CD4-positive, alpha-beta memory T cell (primary cell): ENCODE data around the gene TMC3. TPM values are rescaled to one million over a fixed set of nuclear protein-coding genes. Genes with fewer than 3 reads are reported as not detected.
A peak's percentile ranks its signal among the peaks of the same experiment; 100 is the strongest.

Source experiments
- CTCF ChIA-PET: fragments of 350-600 bp; sonication (Branson Sonifier 250); formaldehyde crosslinking; loops from one replicate; lab custom pipeline; 2021; ENCODE audit warnings: inconsistent platforms; ENCODE audit not compliant: partially characterized antibody; lab: Charles Lee
- POLR2A ChIA-PET: fragments of 350-600 bp; sonication (Branson Sonifier 250); formaldehyde crosslinking; loops from one replicate; lab custom pipeline; 2021; ENCODE audit not compliant: partially characterized antibody; lab: Charles Lee
- DNase-seq, 5 donors: peaks; one replicate each; pipeline versions ENCODE4 v3.0.0 to v3.0.0-alpha.2; 2020 to 2022; ENCODE audit warnings: mixed read lengths in 1 of 5
- H3K27ac ChIP-seq: one replicate; pipeline ENCODE4 v1.7.0; 2013; ENCODE audit warnings: low read depth, low read length
- H3K27me3 ChIP-seq: 2 replicates; pipeline ENCODE4 v1.7.0; 2013; ENCODE audit warnings: mild to moderate bottlenecking, low read length, moderate library complexity; ENCODE audit not compliant: insufficient read depth
- H3K36me3 ChIP-seq: 2 replicates; pipeline ENCODE4 v1.7.0; 2013; ENCODE audit warnings: mild to moderate bottlenecking, low read length, moderate library complexity; ENCODE audit not compliant: insufficient read depth
- H3K4me1 ChIP-seq: 2 replicates; pipeline ENCODE4 v1.7.0; 2013; ENCODE audit warnings: mild to moderate bottlenecking, low read length, moderate library complexity; ENCODE audit not compliant: insufficient read depth
- H3K4me3 ChIP-seq, 2 donors: one replicate each; pipeline ENCODE4 v1.7.0; 2013; ENCODE audit warnings: low read length in 2 of 2, mild to moderate bottlenecking in 1 of 2
- H3K9me3 ChIP-seq, 2 donors: one replicate each; pipeline ENCODE4 v1.7.0; 2013; ENCODE audit warnings: low read length in 2 of 2, control low read depth in 1 of 2; ENCODE audit not compliant: control insufficient read depth in 1 of 2
- H3K27ac Mint-ChIP-seq, 7 donors: one replicate each; pipeline ENCODE4 v1.8.0; 2020 to 2021; ENCODE audit warnings: mixed read lengths in 7 of 7, mild to moderate bottlenecking in 6 of 7, inconsistent platforms in 3 of 7, moderate library complexity in 3 of 7
- H3K27me3 Mint-ChIP-seq, 2 donors: one replicate each; pipeline ENCODE4 v1.8.0; 2020 to 2021; ENCODE audit warnings: mixed read lengths in 2 of 2
- H3K36me3 Mint-ChIP-seq, 2 donors: one replicate each; pipeline ENCODE4 v1.8.0; 2020 to 2021; ENCODE audit warnings: mixed read lengths in 2 of 2, inconsistent platforms in 1 of 2, mild to moderate bottlenecking in 1 of 2
- H3K4me1 Mint-ChIP-seq, 4 donors: one replicate each; pipeline ENCODE4 v1.8.0; 2020 to 2021; ENCODE audit warnings: mixed read lengths in 4 of 4, mild to moderate bottlenecking in 1 of 4
- H3K4me3 Mint-ChIP-seq, 8 donors: one replicate each; pipeline ENCODE4 v1.8.0; 2020 to 2021; ENCODE audit warnings: mixed read lengths in 8 of 8, mild to moderate bottlenecking in 7 of 8, moderate library complexity in 6 of 8, inconsistent platforms in 3 of 8
- H3K9me3 Mint-ChIP-seq, 8 donors: one replicate each; pipeline ENCODE4 v1.8.0; 2020 to 2021; ENCODE audit warnings: mixed read lengths in 8 of 8, mild to moderate bottlenecking in 5 of 8, inconsistent platforms in 3 of 8, moderate library complexity in 1 of 8
- intact Hi-C: fragments of 100-400 bp; cut with micrococcal nuclease; formaldehyde crosslinking; loops from one replicate; pipeline ENCODE4 v1.15.1; 2023
- polyA plus RNA-seq, 2 donors: library from polyadenylated mRNA; unstranded; fragments of 300-500 nt; fragmentation: Illumina TruSeq; gene quantifications; one replicate each; pipeline ENCODE4 v1.2.3, GENCODE V29; 2021
- total RNA-seq, 2 experiments: library from RNA; stranded (reverse); gene quantifications; one replicate each; pipeline ENCODE4 v1.2.3, GENCODE V29; 2021

Gene TMC3
- total and polyA plus RNA-seq, 4 experiments from 2014 or later = 0.05 TPM; not detected in 3

DNA sequence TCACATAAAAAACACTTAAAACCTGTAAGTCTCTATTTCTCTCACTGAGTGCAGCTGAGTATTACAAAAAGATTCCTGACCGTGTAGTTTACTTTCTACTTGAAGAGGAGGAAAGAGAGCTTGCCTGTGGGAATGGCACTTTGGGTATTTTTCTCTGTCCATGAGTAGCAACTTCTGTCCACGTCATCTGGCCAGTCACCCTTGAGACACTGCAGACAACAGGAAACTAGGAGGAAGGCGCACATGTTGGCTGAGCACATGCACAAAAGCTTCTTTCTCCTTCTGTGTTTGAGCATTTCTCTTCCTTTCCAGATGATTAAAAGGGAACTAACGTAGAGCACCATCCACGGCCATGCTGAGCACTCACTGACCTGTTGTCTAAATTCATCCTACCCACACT lies 69.8 kb downstream of the TMC3 start:
- ChIA-PET CTCF (interaction anchor here (0.9 to 10.5 kb wide), 6 partner anchors 9 to 38 kb away, joined by 4 to 107 read pairs (median 4); no protein-coding TSS in a partner anchor), POLR2A (interaction anchor here (1.6 to 20.5 kb wide), 8 partner anchors 6 to 303 kb away, joined by 5 to 702 read pairs (median 35); partner anchors contain the start of genes STARD5 and TLNRD1)
- Histone ChIP-seq H3K27ac (peak overlapping the region; percentile 49), H3K36me3 (peaks cover 95% of the 10 kb centered on the region), H3K9me3 (no peaks in the 10 kb centered on the region), H3K4me3 (peak overlapping the region in 1 of 2 donors; percentile 1), H3K4me1 (peaks cover 74% of the 10 kb centered on the region), H3K27me3 (no peaks in the 10 kb centered on the region)
- Mint-ChIP-seq H3K4me3 (peak overlapping the region; percentile 83 to 100 (median 99)), H3K27me3 (no peaks in the 10 kb centered on the region), H3K27ac (peak overlapping the region; percentile 88 to 97 (median 95)), H3K9me3 (no peaks in the 10 kb centered on the region), H3K36me3 (peaks cover 97 to 98% of the 10 kb centered on the region in 2 donors), H3K4me1 (peaks cover 48 to 90% (median 65%) of the 10 kb centered on the region in 4 donors)
- peak in 1 of 5 donors; percentile 43 for DNase-seq
- intact Hi-C loops = loop anchor here (1.0 to 2.0 kb wide), 2 partner anchors 8 to 29 kb away; no protein-coding TSS in a partner anchor

DNA sequence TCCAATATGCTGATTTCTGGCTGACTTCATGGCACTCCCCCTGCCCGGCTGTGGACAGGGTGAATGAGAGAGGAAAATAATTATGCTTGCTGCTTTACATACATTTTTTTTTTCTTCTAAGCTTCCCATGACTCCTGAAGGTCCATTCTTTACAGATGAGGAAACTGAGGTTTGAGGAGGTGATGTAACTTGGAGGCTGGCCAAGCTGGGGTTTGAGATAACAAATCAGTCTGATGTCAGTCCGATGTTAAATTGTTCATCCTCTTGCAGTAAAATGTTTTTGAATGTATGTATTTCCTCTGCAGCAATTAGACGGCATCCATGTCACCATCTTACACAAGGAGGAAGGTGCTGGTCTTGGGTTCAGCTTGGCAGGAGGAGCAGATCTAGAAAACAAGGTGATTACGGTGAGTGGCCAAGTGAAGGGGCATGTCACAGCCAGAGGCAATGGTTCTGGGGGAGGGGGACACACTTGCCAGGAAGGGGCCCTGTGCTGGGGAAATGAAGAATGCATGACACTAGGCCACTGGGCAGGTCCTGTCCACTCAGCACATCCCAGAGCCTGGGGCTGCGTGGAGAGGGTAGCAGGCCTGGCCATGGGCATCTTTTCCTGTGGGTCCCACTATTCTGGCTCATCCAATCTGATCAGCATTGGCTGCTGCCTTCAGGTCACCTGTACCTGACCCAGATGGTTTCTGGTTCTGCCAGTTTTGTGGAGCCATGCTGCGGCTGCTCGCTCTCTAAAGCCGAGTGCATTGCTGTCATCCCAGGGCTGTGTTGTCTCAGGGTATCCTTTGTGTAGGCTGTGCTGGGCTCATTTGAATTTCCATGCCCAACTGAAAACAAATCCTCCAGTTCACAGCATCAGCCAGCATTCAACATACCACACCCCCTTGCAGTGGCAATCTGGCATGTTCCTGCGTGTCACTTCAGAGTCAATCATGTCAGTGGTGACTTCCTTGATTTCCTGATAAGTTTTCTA lies 70.5 kb downstream of the TMC3 start:
- peaks cover 97 to 98% of the 10 kb centered on the region in 2 donors for H3K36me3 Mint-ChIP-seq

DNA sequence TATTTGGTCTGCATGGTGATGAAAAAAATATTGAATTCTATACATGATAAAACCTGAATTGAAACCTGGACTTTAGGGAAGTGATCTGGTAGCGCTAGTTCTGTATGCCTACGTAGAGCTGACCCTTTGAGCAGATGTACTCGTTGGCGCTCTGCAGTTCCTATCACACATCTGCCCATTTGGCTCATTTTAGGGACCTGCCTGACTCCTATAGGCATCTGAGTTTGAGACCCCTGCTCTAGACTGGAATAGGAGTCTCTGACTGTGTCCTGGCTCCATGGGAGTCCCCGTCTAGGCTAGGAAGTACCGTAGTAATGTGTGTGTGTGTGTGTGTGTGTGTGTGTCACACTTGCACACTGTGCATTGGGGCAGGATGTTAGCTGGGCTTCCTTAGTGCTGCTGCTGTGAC lies 71.3 kb downstream of the TMC3 start:
- DNase-seq = peak in 1 of 5 donors; percentile 38
- intact Hi-C loops = no loop called here
- Histone ChIP-seq H3K36me3 (peaks cover 87% of the 10 kb centered on the region), H3K27me3 (no peaks in the 10 kb centered on the region), H3K27ac (peak overlapping the region; percentile 49), H3K4me1 (peaks cover 71% of the 10 kb centered on the region), H3K4me3 (peak overlapping the region; percentile 77 to 87), H3K9me3 (no peaks in the 10 kb centered on the region)
- H3K36me3 Mint-ChIP-seq = peaks cover 98% of the 10 kb centered on the region in 2 donors
- H3K4me1 Mint-ChIP-seq = peaks cover 47 to 85% (median 58%) of the 10 kb centered on the region in 4 donors
- ChIA-PET CTCF (interaction anchor here (0.7 to 10.5 kb wide), 8 partner anchors 10 to 36 kb away, joined by 3 to 107 read pairs (median 6); no protein-coding TSS in a partner anchor), POLR2A (interaction anchor here (0.7 to 20.5 kb wide), 12 partner anchors 5 to 311 kb away, joined by 3 to 702 read pairs (median 6); partner anchors contain the start of gene STARD5)
- H3K27ac Mint-ChIP-seq = peak overlapping the region; percentile 88 to 98 (median 96)
- H3K9me3 Mint-ChIP-seq = no peaks in the 10 kb centered on the region
- peak overlapping the region; percentile 98 to 100 (median 100) for H3K4me3 Mint-ChIP-seq
- H3K27me3 Mint-ChIP-seq = no peaks in the 10 kb centered on the region

More for the DNA sequence above, 70.5 kb downstream of the TMC3 start:
- Mint-ChIP-seq H3K27me3 (no peaks in the 10 kb centered on the region), H3K4me3 (peak overlapping the region; percentile 98 to 100 (median 100)), H3K9me3 (no peaks in the 10 kb centered on the region), H3K27ac (peak overlapping the region; percentile 88 to 98 (median 96)), H3K4me1 (peaks cover 47 to 90% (median 61%) of the 10 kb centered on the region in 4 donors)
- Histone ChIP-seq H3K36me3 (peaks cover 89% of the 10 kb centered on the region), H3K4me1 (peaks cover 71% of the 10 kb centered on the region), H3K9me3 (no peaks in the 10 kb centered on the region), H3K27me3 (no peaks in the 10 kb centered on the region), H3K27ac (peak overlapping the region; percentile 49), H3K4me3 (peak overlapping the region; percentile 77 to 87)
- intact Hi-C loops = loop anchor here (1.0 to 2.0 kb wide), 2 partner anchors 7 to 29 kb away; no protein-coding TSS in a partner anchor
- CTCF ChIA-PET = interaction anchor here (0.7 to 10.5 kb wide), 8 partner anchors 9 to 37 kb away, joined by 3 to 107 read pairs (median 4); no protein-coding TSS in a partner anchor
- DNase-seq = peak in 4 of 5 donors; percentile 50 to 69 (median 54)
- POLR2A ChIA-PET = interaction anchor here (0.7 to 20.5 kb wide), 12 partner anchors 6 to 302 kb away, joined by 3 to 702 read pairs (median 12); partner anchors contain the start of genes STARD5 and TLNRD1

GRCh38 chr15:81301815-81302399 lies 72.1 kb downstream of the TMC3 start:
- peak overlapping the region; percentile 49 for H3K27ac ChIP-seq
- H3K27me3 ChIP-seq = no peaks in the 10 kb centered on the region
- peak overlapping the region; percentile 98 to 100 (median 100) for H3K4me3 Mint-ChIP-seq
- H3K27ac Mint-ChIP-seq = peak overlapping the region; percentile 88 to 98 (median 96)
- no peaks in the 10 kb centered on the region for H3K27me3 Mint-ChIP-seq
- peaks cover 46 to 79% (median 53%) of the 10 kb centered on the region in 4 donors for H3K4me1 Mint-ChIP-seq
- POLR2A ChIA-PET = interaction anchor here (1.0 to 20.5 kb wide), 11 partner anchors 5 to 310 kb away, joined by 3 to 702 read pairs (median 7); partner anchors contain the start of genes STARD5 and TLNRD1
- no peaks in the 10 kb centered on the region for H3K9me3 ChIP-seq
- H3K36me3 Mint-ChIP-seq = peaks cover 96% of the 10 kb centered on the region in 2 donors
- intact Hi-C loops = no loop called here
- CTCF ChIA-PET = interaction anchor here (1.0 to 10.5 kb wide), 11 partner anchors 9 to 105 kb away, joined by 3 to 107 read pairs (median 6); partner anchors contain the start of gene STARD5
- no peaks in the 10 kb centered on the region for H3K9me3 Mint-ChIP-seq
- H3K36me3 ChIP-seq = peaks cover 79% of the 10 kb centered on the region
- H3K4me1 ChIP-seq = peaks cover 64% of the 10 kb centered on the region
- peak overlapping the region; percentile 77 to 87 for H3K4me3 ChIP-seq
- DNase-seq = no peak

GRCh38 chr15:81301385-81301784 lies 72.6 kb downstream of the TMC3 start:
- Mint-ChIP-seq H3K9me3 (no peaks in the 10 kb centered on the region), H3K27me3 (no peaks in the 10 kb centered on the region), H3K4me3 (peak overlapping the region; percentile 98 to 100 (median 100)), H3K4me1 (peaks cover 48 to 81% (median 55%) of the 10 kb centered on the region in 4 donors), H3K27ac (peak overlapping the region; percentile 87 to 99 (median 96)), H3K36me3 (peaks cover 93 to 96% of the 10 kb centered on the region in 2 donors)
- intact Hi-C loops = no loop called here
- CTCF ChIA-PET = interaction anchor here (1.0 to 10.5 kb wide), 11 partner anchors 9 to 106 kb away, joined by 3 to 107 read pairs (median 6); partner anchors contain the start of gene STARD5
- POLR2A ChIA-PET = interaction anchor here (1.5 to 20.5 kb wide), 10 partner anchors 4 to 300 kb away, joined by 3 to 702 read pairs (median 32); partner anchors contain the start of genes STARD5 and TLNRD1
- Histone ChIP-seq H3K36me3 (peaks cover 74% of the 10 kb centered on the region), H3K4me1 (peaks cover 61% of the 10 kb centered on the region), H3K9me3 (no peaks in the 10 kb centered on the region), H3K27ac (peak overlapping the region; percentile 49), H3K4me3 (peak overlapping the region; percentile 77 to 87), H3K27me3 (no peaks in the 10 kb centered on the region)
- no peak for DNase-seq
